WTC11 (cell line): ENCODE measurements around the gene SLC9A7. TPM values are rescaled to one million over a fixed set of nuclear protein-coding genes. Genes with fewer than 3 reads are reported as not detected.

Experiments used
- ATAC-seq: fragments of 200-7000 bp; cut with Tn5 transposase; 2 replicates; pipeline ENCODE4 v1.10.0; 2021; ENCODE audit warnings: mild to moderate bottlenecking, moderate library complexity
- CTCF ChIA-PET: fragments of 300-600 bp; sonication (Branson Sonifier 250); formaldehyde crosslinking; loops from one replicate; lab custom pipeline; 2021; ENCODE audit warnings: antibody characterized with exemption; lab: Charles Lee
- POLR2A ChIA-PET: fragments of 350-600 bp; sonication (Branson Sonifier 250); formaldehyde crosslinking; loops from one replicate; lab custom pipeline; 2021; ENCODE audit warnings: antibody characterized with exemption; lab: Charles Lee
- DNase-seq: peaks from one replicate; pipeline ENCODE4 v3.0.0; 2021; ENCODE audit warnings: low spot score
- H3K27ac Mint-ChIP-seq: 2 replicates; pipeline ENCODE4 v1.8.0; 2021; ENCODE audit warnings: mixed read lengths
- H3K27me3 Mint-ChIP-seq: 2 replicates; pipeline ENCODE4 v1.8.0; 2021; ENCODE audit warnings: low read depth, mild to moderate bottlenecking, moderate library complexity, mixed read lengths
- H3K36me3 Mint-ChIP-seq: 2 replicates; pipeline ENCODE4 v1.8.0; 2021; ENCODE audit warnings: mixed read lengths
- H3K4me1 Mint-ChIP-seq: 2 replicates; pipeline ENCODE4 v1.8.0; 2022; ENCODE audit warnings: mixed read lengths
- H3K4me3 Mint-ChIP-seq: 2 replicates; pipeline ENCODE4 v1.8.0; 2021; ENCODE audit warnings: mild to moderate bottlenecking, moderate library complexity, mixed read lengths
- H3K9me3 Mint-ChIP-seq: 2 replicates; pipeline ENCODE4 v1.8.0; 2021; ENCODE audit warnings: mixed read lengths
- ARID4B ChIP-seq: sonication (generic); formaldehyde crosslinking; IDR thresholded peaks from 2 replicates; pipeline ENCODE4 v1.8.0; 2023; ENCODE audit warnings: missing genetic modification reagents, mild to moderate bottlenecking, borderline replicate concordance
- ATF3 ChIP-seq: sonication (generic); formaldehyde crosslinking; conservative IDR thresholded peaks from 2 replicates; pipeline ENCODE4 v1.8.1; 2022; ENCODE audit warnings: mild to moderate bottlenecking, missing genetic modification reagents
- CBFB ChIP-seq: sonication (generic); formaldehyde crosslinking; IDR thresholded peaks from 2 replicates; pipeline ENCODE4 v1.8.1; 2022; ENCODE audit warnings: mild to moderate bottlenecking, low read depth, missing genetic modification reagents
- EMX1 ChIP-seq: fragments of 250-450 bp; sonication (Bioruptor Pico); IDR thresholded peaks from 2 replicates; pipeline ENCODE4 v1.8.0; 2021; ENCODE audit warnings: mild to moderate bottlenecking
- FOXP4 ChIP-seq: sonication (generic); formaldehyde crosslinking; IDR thresholded peaks from 2 replicates; pipeline ENCODE4 v1.8.0; 2022; ENCODE audit warnings: mild to moderate bottlenecking, missing genetic modification reagents
- IRF1 ChIP-seq: sonication (generic); formaldehyde crosslinking; IDR thresholded peaks from 2 replicates; pipeline ENCODE4 v1.8.0; 2023; ENCODE audit warnings: missing genetic modification reagents
- JUN ChIP-seq: sonication (generic); formaldehyde crosslinking; IDR thresholded peaks from 2 replicates; pipeline ENCODE4 v1.8.0; 2023; ENCODE audit warnings: mild to moderate bottlenecking, missing genetic modification reagents
- MXD4 ChIP-seq: fragments of 250-450 bp; sonication (Bioruptor Pico); IDR thresholded peaks from 2 replicates; pipeline ENCODE4 v1.8.0; 2021; ENCODE audit warnings: mild to moderate bottlenecking, moderate library complexity, borderline replicate concordance
- MYBL2 ChIP-seq: sonication (generic); formaldehyde crosslinking; IDR thresholded peaks from 2 replicates; pipeline ENCODE4 v1.8.1; 2023; ENCODE audit warnings: mild to moderate bottlenecking, moderate library complexity, missing genetic modification reagents
- PREB ChIP-seq: sonication (generic); formaldehyde crosslinking; IDR thresholded peaks from 2 replicates; pipeline ENCODE4 v1.8.1; 2022; ENCODE audit warnings: mild to moderate bottlenecking, missing genetic modification reagents, moderate library complexity, borderline replicate concordance
- TP53 ChIP-seq: sonication (generic); formaldehyde crosslinking; IDR thresholded peaks from 2 replicates; pipeline ENCODE4 v1.8.1; 2023; ENCODE audit warnings: mild to moderate bottlenecking, missing genetic modification reagents
- ZMAT4 ChIP-seq: fragments of 250-450 bp; sonication (Bioruptor Pico); IDR thresholded peaks from 2 replicates; pipeline ENCODE4 v1.9.0; 2021; ENCODE audit warnings: mild to moderate bottlenecking
- ZNF219 ChIP-seq: sonication (generic); formaldehyde crosslinking; IDR thresholded peaks from 2 replicates; pipeline ENCODE4 v1.8.0; 2023; ENCODE audit warnings: missing genetic modification reagents, mild to moderate bottlenecking, borderline replicate concordance
- ZNF232 ChIP-seq: sonication (generic); formaldehyde crosslinking; IDR thresholded peaks from 2 replicates; pipeline ENCODE4 v1.8.0; 2022; ENCODE audit warnings: mild to moderate bottlenecking, missing genetic modification reagents
- ZNF281 ChIP-seq: sonication (generic); formaldehyde crosslinking; IDR thresholded peaks from 2 replicates; pipeline ENCODE4 v1.8.0; 2023; ENCODE audit warnings: mild to moderate bottlenecking, missing genetic modification reagents
- total RNA-seq: library from RNA; stranded (reverse); gene quantifications from 3 replicates; pipeline ENCODE4 v1.2.3, GENCODE V29; 2021

SLC9A7 gene
- total RNA-seq, 1 experiment from 2014 or later, result 18.0 TPM

- no peak for TF ChIP-seq FOXP4 (CRISPR knock-in tag)
- no peak for TF ChIP-seq TP53
These were observed 93.4 kb downstream of the SLC9A7 start (continued) for GRCh38 chrX:46665232-46666152.

GRCh38 chrX:46662188-46662958, 96.5 kb downstream of the SLC9A7 start:
- TF ChIP-seq PREB (no peak), ZNF219 (no peak), IRF1 (no peak), EMX1 (CRISPR knock-in tag) (no peak), ZNF281 (CRISPR knock-in tag) (no peak), MXD4 (no peak), ZNF232 (CRISPR knock-in tag) (no peak), MYBL2 (CRISPR knock-in tag) (no peak), ATF3 (CRISPR knock-in tag) (no peak), CBFB (no peak), ZMAT4 (CRISPR knock-in tag) (no peak), JUN (CRISPR knock-in tag) (no peak), ARID4B (CRISPR knock-in tag) (no peak)
- no peaks in the 10 kb centered on the region for H3K4me1 Mint-ChIP-seq

More at GRCh38 chrX:46662188-46662958, 96.5 kb downstream of the SLC9A7 start:
- Mint-ChIP-seq H3K4me3 (no peak overlapping the region), H3K27me3 (no peaks in the 10 kb centered on the region), H3K36me3 (peaks cover 3% of the 10 kb centered on the region), H3K9me3 (no peaks in the 10 kb centered on the region), H3K27ac (no peak overlapping the region)
- ATAC-seq (no peak), DNase-seq (no peak)
- CTCF ChIA-PET, result no interaction called here
- POLR2A ChIA-PET, result no interaction called here
